IMR-90 (cell line): Measurements from ENCODE around the gene CTSV. TPM values are rescaled to one million over a fixed set of nuclear protein-coding genes. Genes with fewer than 3 reads are reported as not detected.
A peak's percentile ranks its signal among the peaks of the same experiment; 100 is the strongest.
"Not testable (repeated sequence)": the region's sequence is repeated elsewhere in the genome, so short reads cannot be mapped to it uniquely, and the experiment has no call there.

ENCODE experiments used
- ATAC-seq: fragments of 200-7000 bp; cut with Tn5 transposase; 2 replicates; pipeline ENCODE4 v1.9.1; 2020; ENCODE audit warnings: low read depth, mild to moderate bottlenecking, moderate library complexity
- Bru-seq: library from RNA; stranded (reverse); fragments of 400-500 nt; gene quantifications from one replicate; lab custom pipeline; 2021; lab: Mats Ljungman, UMichigan
- BruChase-seq, 2 experiments: library from RNA; stranded (reverse); fragments of 400-500 nt; gene quantifications; one replicate each; lab custom pipeline; 2021; lab: Mats Ljungman, UMichigan
- BruUV-seq: library from RNA; stranded (reverse); fragments of 400-500 nt; replicated peaks from 2 replicates; lab custom pipeline; 2021; lab: Mats Ljungman, UMichigan
- CTCF ChIA-PET: fragments of 300-600 bp; formaldehyde crosslinking; extraction: SDS; loops from one replicate; lab custom pipeline; 2021; ENCODE audit warnings: antibody characterized with exemption; lab: Yijun Ruan, JAX
- POLR2A ChIA-PET: fragments of 300-600 bp; sonication (Branson Sonifier 250); formaldehyde crosslinking; loops from one replicate; lab custom pipeline; 2022; ENCODE audit warnings: antibody characterized with exemption; ENCODE audit not compliant: unreplicated experiment; lab: Charles Lee
- DNase-seq: peaks from one replicate; pipeline ENCODE4 v3.0.0; 2013
- H2AFZ ChIP-seq: replicated peaks from 2 replicates; pipeline ENCODE3; 2013; ENCODE audit warnings: low read length, mild to moderate bottlenecking; ENCODE audit not compliant: poor library complexity
- H2AK5ac ChIP-seq: 2 replicates; pipeline ENCODE4 v1.6.1; 2013; ENCODE audit warnings: low read depth, low read length, inconsistent platforms
- H2AK9ac ChIP-seq: replicated peaks from 2 replicates; pipeline ENCODE3; 2013; ENCODE audit warnings: mild to moderate bottlenecking, low read depth, low read length, moderate library complexity; ENCODE audit not compliant: poor library complexity
- H2BK120ac ChIP-seq: 2 replicates; pipeline ENCODE4 v1.6.1; 2013; ENCODE audit warnings: low read depth, low read length, inconsistent platforms
- H2BK15ac ChIP-seq: 3 replicates; pipeline ENCODE4 v1.6.1; 2013; ENCODE audit warnings: low read depth, low read length, inconsistent platforms
- H2BK20ac ChIP-seq: 2 replicates; pipeline ENCODE4 v1.6.1; 2013; ENCODE audit warnings: low read depth, mild to moderate bottlenecking, inconsistent platforms, low read length, moderate library complexity
- H2BK5ac ChIP-seq: 2 replicates; pipeline ENCODE4 v1.6.1; 2013; ENCODE audit warnings: mild to moderate bottlenecking, low read depth, low read length, inconsistent platforms; ENCODE audit not compliant: poor library complexity, severe bottlenecking
- H3K14ac ChIP-seq: replicated peaks from 2 replicates; pipeline ENCODE4 v1.6.1; 2013; ENCODE audit warnings: low read depth, low read length, inconsistent platforms
- H3K18ac ChIP-seq: 2 replicates; pipeline ENCODE4 v1.6.1; 2013; ENCODE audit warnings: low read depth, low read length, control low read depth
- H3K23ac ChIP-seq: 2 replicates; pipeline ENCODE4 v1.6.1; 2013; ENCODE audit warnings: low read depth, low read length, inconsistent platforms
- H3K27ac ChIP-seq: 2 replicates; pipeline ENCODE4 v1.5.1; 2013; ENCODE audit warnings: mild to moderate bottlenecking, control low read depth, low read length; ENCODE audit not compliant: insufficient read depth
- H3K27me3 ChIP-seq: 2 replicates; pipeline ENCODE4 v1.6.1; 2013; ENCODE audit warnings: low read length; ENCODE audit not compliant: control insufficient read depth, insufficient read depth
- H3K36me3 ChIP-seq: 2 replicates; pipeline ENCODE4 v1.6.1; 2013; ENCODE audit warnings: low read length, mixed read lengths; ENCODE audit not compliant: control insufficient read depth, insufficient read depth
- H3K4ac ChIP-seq: 2 replicates; pipeline ENCODE4 v1.6.1; 2013; ENCODE audit warnings: low read depth, low read length, inconsistent platforms
- H3K4me1 ChIP-seq: 2 replicates; pipeline ENCODE4 v1.6.1; 2013; ENCODE audit warnings: low read length, mixed read lengths; ENCODE audit not compliant: control insufficient read depth, insufficient read depth
- H3K4me2 ChIP-seq: 2 replicates; pipeline ENCODE4 v1.6.1; 2013; ENCODE audit warnings: low read depth, mild to moderate bottlenecking, control low read depth, low read length, moderate library complexity
- H3K4me3 ChIP-seq: 2 replicates; pipeline ENCODE4 v1.5.1; 2013; ENCODE audit warnings: low read depth, mild to moderate bottlenecking, control low read depth, low read length, moderate library complexity; ENCODE audit not compliant: insufficient read depth
- H3K56ac ChIP-seq: 2 replicates; pipeline ENCODE4 v1.6.1; 2013; ENCODE audit warnings: low read length, inconsistent platforms; ENCODE audit not compliant: insufficient read depth; ENCODE audit errors: extremely low read depth
- H3K79me1 ChIP-seq, 2 experiments: 2 replicates each; pipeline ENCODE4 v1.6.1; 2013; ENCODE audit warnings: low read length in 2 of 2, inconsistent platforms in 1 of 2, low read depth in 1 of 2
- H3K9ac ChIP-seq: 2 replicates; pipeline ENCODE4 v1.6.1; 2013; ENCODE audit warnings: low read depth, low read length, control low read depth
- H3K9me1 ChIP-seq: 2 replicates; pipeline ENCODE4 v1.6.1; 2013; ENCODE audit warnings: low read length, inconsistent platforms; ENCODE audit not compliant: insufficient read depth
- H3K9me3 ChIP-seq: 2 replicates; pipeline ENCODE4 v1.6.1; 2013; ENCODE audit warnings: low read length; ENCODE audit not compliant: control insufficient read depth, insufficient read depth
- H4K20me1 ChIP-seq: 2 replicates; pipeline ENCODE4 v1.6.1; 2013; ENCODE audit warnings: low read length, inconsistent platforms; ENCODE audit not compliant: insufficient read depth
- H4K5ac ChIP-seq: 2 replicates; pipeline ENCODE4 v1.6.1; 2013; ENCODE audit warnings: mild to moderate bottlenecking, low read depth, low read length, control low read depth
- H4K8ac ChIP-seq, 2 experiments: 2 replicates each; pipeline ENCODE4 v1.6.1; 2013; ENCODE audit warnings: low read depth in 2 of 2, low read length in 2 of 2, control low read depth in 1 of 2, inconsistent platforms in 1 of 2
- H4K91ac ChIP-seq: 2 replicates; pipeline ENCODE4 v1.6.1; 2013; ENCODE audit warnings: low read depth, low read length, inconsistent platforms; ENCODE audit not compliant: insufficient read depth
- POLR2A ChIP-seq: IDR thresholded peaks from 2 replicates; pipeline ENCODE4 v1.6.1; 2012; ENCODE audit warnings: mild to moderate bottlenecking, low read depth, low read length
- USF2 ChIP-seq: fragments of 150-350 bp; IDR thresholded peaks from 2 replicates; pipeline ENCODE4 v1.6.1; 2017; ENCODE audit warnings: mild to moderate bottlenecking, antibody characterized with exemption, low read length, low read depth
- WGBS, 2 experiments: methylation state at CpG; one replicate each; pipeline versions ENCODE4 v1.1.5 to v1.1.7; 2013; ENCODE audit warnings: missing lambda C conversion rate in 2 of 2; ENCODE audit not compliant: insufficient read length in 1 of 2; ENCODE audit errors: extremely low coverage in 2 of 2; 5-methylcytosine and 5-hydroxymethylcytosine counted together
- dilution Hi-C: fragments of 300-500 bp; cut with HindIII; formaldehyde crosslinking; loops from one replicate; pipeline ENCODE4 v1.14.3; 2018; ENCODE audit warnings: low sequenced_read_pairs; ENCODE audit not compliant: unreplicated experiment
- in situ Hi-C: fragments of 300-500 bp; cut with MboI; formaldehyde crosslinking; loops from 3 replicates; pipeline ENCODE4 v1.14.3; 2019; ENCODE audit warnings: low sequenced_read_pairs, inconsistent platforms, mixed read lengths
- intact Hi-C: fragments of 100-400 bp; cut with micrococcal nuclease; formaldehyde crosslinking; loops from 2 replicates; pipeline ENCODE4 v1.10.0; 2022
- long read RNA-seq: library from polyadenylated mRNA; unstranded; transcript quantifications from one replicate; pipeline ENCODE4 v2.0.0, GENCODE V29; 2021; ENCODE audit not compliant: unreplicated experiment
- polyA plus RNA-seq, 3 experiments: library from polyadenylated mRNA; depleted of rRNA; stranded (reverse); fragments of >200 nt; gene quantifications; 2 replicates each; pipeline ENCODE4 v1.2.3, GENCODE V29; 2012; ENCODE audit warnings: low replicate concordance in 1 of 3
- total RNA-seq: library from RNA; depleted of rRNA; stranded (reverse); fragments of >200 nt; gene quantifications from 2 replicates; pipeline ENCODE4 v1.2.3, GENCODE V29; 2012; rRNA removed

CTSV gene
- total RNA-seq (0.54 and 0.56 TPM in 2 replicates), polyA plus RNA-seq (2012; rRNA removed) (0.53 and 0.75 TPM in 2 replicates), Bru-seq, nascent RNA (not detected), BruChase-seq, experiment 1, labeled RNA remaining after a 6-hour chase (percentile 15 among the genes with signal in this experiment), BruChase-seq, experiment 2, labeled RNA remaining after a 2-hour chase (percentile 8 among the genes with signal in this experiment)
- 0.19 and 0.69 TPM in 2 replicates for polyA plus RNA-seq (2012; cell fraction: cytosol; rRNA removed)
- 0.19 TPM in 1 of 2 replicates, not detected in the other for polyA plus RNA-seq (2012; cell fraction: nucleus; rRNA removed; ENCODE audit: low replicate concordance)
- long read RNA-seq, result 0 reads

GRCh38 chr9:97038611-97039513 is at the start of gene CTSV:
Gene CTSV (minus strand): TSS chr9:97039142. CDS start chr9:97038043, 1,099 bp downstream.
- Histone ChIP-seq H4K5ac (no peak within 1 kb of the TSS), H2AK9ac (peak within 1 kb of the TSS; percentile 44), H3K4me2 (peak within 1 kb of the TSS; percentile 89), H3K4me3 (peak within 1 kb of the TSS; percentile 50), H3K23ac (0 out of 2 replicates have a peak within 1 kb of the TSS, but pooled peaks have one; percentile 33), H3K14ac (no peak within 1 kb of the TSS), H3K4me1 (no peaks in the 10 kb centered on the region), H4K91ac (no peak within 1 kb of the TSS), H2BK120ac (no peak within 1 kb of the TSS), H4K8ac (peak within 1 kb of the TSS in 1 of 2 experiments; percentile 2; a peak in 1 of 4 replicates), H3K9me3 (no peaks in the 10 kb centered on the region), H2BK5ac (no peak within 1 kb of the TSS), H3K79me1 (no peaks in the 10 kb centered on the region), H4K20me1 (no peaks in the 10 kb centered on the region), H3K18ac (no peak within 1 kb of the TSS), H2AFZ (peak within 1 kb of the TSS; percentile 99), H3K36me3 (no peaks in the 10 kb centered on the region), H2AK5ac (no peak within 1 kb of the TSS), H2BK20ac (no peak within 1 kb of the TSS), H2BK15ac (no peak within 1 kb of the TSS), H3K27me3 (peaks cover 11% of the 10 kb centered on the region), H3K9ac (no peak within 1 kb of the TSS), H3K27ac (no peak within 1 kb of the TSS), H3K4ac (no peak within 1 kb of the TSS), H3K56ac (no peak within 1 kb of the TSS), H3K9me1 (no peaks in the 10 kb centered on the region)
- dilution Hi-C loops, result no loop called here
- DNase-seq, result peak; percentile 66
- intact Hi-C loops, result no loop called here
- 3% methylated on average over 21 of the region's 80 CpGs; no CpG with 5 or more reads in 1 of the 2 experiments for WGBS, 2 experiments
- BruUV-seq, result no TSS peak
- peak; percentile 100 for ATAC-seq
- CTCF ChIA-PET, result no interaction called here
- TF ChIP-seq POLR2A, result no peak
- TF ChIP-seq USF2, result peak; percentile 51
- POLR2A ChIA-PET, result interaction anchor here (0.6 kb wide), 2 partner anchors 25 to 699 kb away, joined by 4 to 5 read pairs; no protein-coding TSS in a partner anchor
- in situ Hi-C loops, result no loop called here

GRCh38 chr9:97087668-97088215 is 48.8 kb upstream of the CTSV start:
- H2AFZ ChIP-seq, dilution Hi-C loops, CTCF ChIA-PET: not testable (repeated sequence)

More at GRCh38 chr9:97087668-97088215, 48.8 kb upstream of the CTSV start:
- H4K91ac ChIP-seq, H3K4me3 ChIP-seq, H3K18ac ChIP-seq, H3K36me3 ChIP-seq, DNase-seq, H2BK120ac ChIP-seq, BruUV-seq, H2BK5ac ChIP-seq, H3K79me1 ChIP-seq, in situ Hi-C loops, H2AK9ac ChIP-seq, H3K9me3 ChIP-seq, H3K27ac ChIP-seq, H3K4me2 ChIP-seq, H2BK20ac ChIP-seq, H4K5ac ChIP-seq, H3K9ac ChIP-seq, H2BK15ac ChIP-seq, H3K56ac ChIP-seq, H3K9me1 ChIP-seq, H4K20me1 ChIP-seq, H3K23ac ChIP-seq, intact Hi-C loops, H3K14ac ChIP-seq, H3K27me3 ChIP-seq, POLR2A ChIA-PET, ATAC-seq, H3K4me1 ChIP-seq, H4K8ac ChIP-seq, H2AK5ac ChIP-seq, H3K4ac ChIP-seq: not testable (repeated sequence)
- 60% methylated on average over 1 of the region's 3 CpGs; no CpG with 5 or more reads in 1 of the 2 experiments for WGBS, 2 experiments
